H1 (cell line): ENCODE measurements around the gene DPM2. TPM values are rescaled to one million over a fixed set of nuclear protein-coding genes. Genes with fewer than 3 reads are reported as not detected.

ENCODE experiments used
- CEBPB ChIP-seq: IDR thresholded peaks from 2 replicates; pipeline ENCODE4 v1.6.1; 2012; ENCODE audit warnings: low read depth, low read length
- EZH2 ChIP-seq: fragments of 200-600 bp; sonication (generic); IDR thresholded peaks from 2 replicates; pipeline ENCODE4 v1.7.1; 2012; ENCODE audit warnings: low read depth, mild to moderate bottlenecking, moderate library complexity, low read length, inconsistent platforms; ENCODE audit not compliant: severe bottlenecking
- HDAC6 ChIP-seq: IDR thresholded peaks from one replicate; pipeline ENCODE4 v1.7.1; 2012; ENCODE audit warnings: low read depth, mild to moderate bottlenecking, inconsistent platforms, low read length, moderate library complexity
- NANOG ChIP-seq: IDR thresholded peaks from 2 replicates; pipeline ENCODE4 v1.6.1; 2011; ENCODE audit warnings: low read length, low read depth, mild to moderate bottlenecking, inconsistent platforms; ENCODE audit not compliant: insufficient read depth, poor library complexity, severe bottlenecking
- RBBP5 ChIP-seq: IDR thresholded peaks from 2 replicates; pipeline ENCODE4 v1.7.1; 2012; ENCODE audit warnings: low read depth, mild to moderate bottlenecking, inconsistent platforms, low read length, moderate library complexity, borderline replicate concordance
- polyA plus RNA-seq, 7 experiments: library from polyadenylated mRNA; depleted of rRNA in 3 of 7; stranded (reverse) in 5 of 7; unstranded in 2 of 7; fragments of >200 nt in 5 of 7; fragments of 200-250 nt in 2 of 7; gene quantifications; 1 replicate in 5 of 7; 2 replicates in 1 of 7; 4 replicates in 1 of 7; pipeline versions ENCODE4 v1.2.1 to v1.2.3, GENCODE V29; 2011 to 2013; ENCODE audit warnings: missing spikeins in 2 of 7, mixed read lengths in 2 of 7
- total RNA-seq: library from RNA; stranded (reverse); fragmentation: NEBNext Ultra II Directional; extraction: Animal tissue kit (Norgen Biotek cat#: 25700); gene quantifications from 2 replicates; pipeline ENCODE4 v1.2.1, GENCODE V29; 2021

DPM2 gene
- total and polyA plus RNA-seq, 2 of the 8 experiments (the other 6 are each of a cell fraction or from before 2014, with no cell fraction given) = 45.4 to 95.4 TPM

DNA sequence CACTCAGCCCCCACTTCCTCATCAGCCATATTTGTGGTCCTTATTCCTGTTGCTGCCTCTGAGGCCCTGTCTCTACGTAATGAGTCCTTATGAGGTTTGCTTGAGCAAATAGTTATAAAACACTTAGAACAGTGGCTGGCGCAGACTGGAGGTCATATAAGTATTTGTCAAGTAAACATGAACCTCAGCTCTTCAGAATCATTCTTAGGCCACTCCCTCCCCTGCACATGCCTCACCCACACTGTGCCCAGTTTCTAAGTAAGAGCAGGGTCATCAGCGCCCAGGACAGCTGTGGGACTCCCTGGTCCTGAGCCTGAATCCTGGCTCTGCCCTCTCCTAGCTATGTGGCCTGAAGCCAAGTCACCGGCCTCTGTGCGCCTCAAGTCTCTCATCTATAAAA lies 24.8 kb downstream of the DPM2 start (continued):
- TF ChIP-seq NANOG = no peak
- TF ChIP-seq RBBP5 = no peak
- TF ChIP-seq EZH2 = no peak
- no peak for TF ChIP-seq CEBPB
- TF ChIP-seq HDAC6 = no peak
